Esophagus muscularis mucosa (tissue), 3 donors: ENCODE data around the gene WDFY4.

Experiments used
- POLR2A ChIP-seq: fragments of 450-650 bp; IDR thresholded peaks from one replicate; pipeline ENCODE4 v1.6.1; 2017; ENCODE audit warnings: antibody characterized with exemption, moderate library complexity, mild to moderate bottlenecking, low read depth
- POLR2AphosphoS5 ChIP-seq, 2 donors: sonication (generic); formaldehyde crosslinking; IDR thresholded peaks; one replicate each; pipeline ENCODE4 v1.6.1; 2017; ENCODE audit warnings: antibody characterized with exemption in 2 of 2
- TF ChIP-seq, protein P1 (sequence below), 3 experiments: fragments of 200-600 bp in 2 of 3; fragments of 450-650 bp in 1 of 3; sonication (generic) in 2 of 3; IDR thresholded peaks; one replicate each; pipeline ENCODE4 v1.5.1; 2017 to 2019; ENCODE audit warnings: antibody characterized with exemption in 3 of 3, mild to moderate bottlenecking in 2 of 3, moderate library complexity in 1 of 3

DNA sequence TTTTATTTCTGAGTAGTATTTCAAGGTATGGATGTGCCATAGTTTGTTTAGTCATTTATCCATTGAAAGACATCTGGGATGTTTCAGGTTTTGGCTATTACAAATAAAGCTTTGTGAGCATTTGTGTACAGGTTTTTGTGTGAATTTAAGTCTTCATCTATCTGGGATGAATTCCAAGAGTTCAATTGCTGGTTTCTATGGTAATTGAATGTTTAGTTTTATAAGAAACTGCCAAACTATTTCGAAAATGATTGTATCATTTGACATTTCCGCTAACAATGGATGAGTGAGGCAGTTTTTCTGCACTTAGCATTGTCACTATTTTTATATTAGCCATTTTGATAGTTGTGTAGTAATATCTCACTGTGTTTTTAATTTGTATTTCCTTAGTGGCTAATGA is 99.4 kb downstream of the WDFY4 start:
- TF ChIP-seq POLR2A (no peak), POLR2AphosphoS5 (IDR thresholded peaks at IDR 0.05) (no peak)
- TF ChIP-seq, protein P1, sequence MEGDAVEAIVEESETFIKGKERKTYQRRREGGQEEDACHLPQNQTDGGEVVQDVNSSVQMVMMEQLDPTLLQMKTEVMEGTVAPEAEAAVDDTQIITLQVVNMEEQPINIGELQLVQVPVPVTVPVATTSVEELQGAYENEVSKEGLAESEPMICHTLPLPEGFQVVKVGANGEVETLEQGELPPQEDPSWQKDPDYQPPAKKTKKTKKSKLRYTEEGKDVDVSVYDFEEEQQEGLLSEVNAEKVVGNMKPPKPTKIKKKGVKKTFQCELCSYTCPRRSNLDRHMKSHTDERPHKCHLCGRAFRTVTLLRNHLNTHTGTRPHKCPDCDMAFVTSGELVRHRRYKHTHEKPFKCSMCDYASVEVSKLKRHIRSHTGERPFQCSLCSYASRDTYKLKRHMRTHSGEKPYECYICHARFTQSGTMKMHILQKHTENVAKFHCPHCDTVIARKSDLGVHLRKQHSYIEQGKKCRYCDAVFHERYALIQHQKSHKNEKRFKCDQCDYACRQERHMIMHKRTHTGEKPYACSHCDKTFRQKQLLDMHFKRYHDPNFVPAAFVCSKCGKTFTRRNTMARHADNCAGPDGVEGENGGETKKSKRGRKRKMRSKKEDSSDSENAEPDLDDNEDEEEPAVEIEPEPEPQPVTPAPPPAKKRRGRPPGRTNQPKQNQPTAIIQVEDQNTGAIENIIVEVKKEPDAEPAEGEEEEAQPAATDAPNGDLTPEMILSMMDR (IDR thresholded peaks at IDR 0.05), result no peak
